CD8-positive, alpha-beta memory T cell (primary cell): ENCODE data around the gene TSPEAR. TPM values are rescaled to one million over a fixed set of nuclear protein-coding genes. Genes with fewer than 3 reads are reported as not detected.
"Not testable (repeated sequence)": the region's sequence is repeated elsewhere in the genome, so short reads cannot be mapped to it uniquely, and the experiment has no call there.

ENCODE experiments used
- CTCF ChIA-PET: fragments of 350-600 bp; sonication (Branson Sonifier 250); formaldehyde crosslinking; loops from one replicate; lab custom pipeline; 2021; ENCODE audit warnings: antibody characterized with exemption; lab: Charles Lee
- POLR2A ChIA-PET: fragments of 350-600 bp; sonication (Branson Sonifier 250); formaldehyde crosslinking; loops from one replicate; lab custom pipeline; 2021; ENCODE audit warnings: antibody characterized with exemption; lab: Charles Lee
- DNase-seq, 5 donors: peaks; one replicate each; pipeline versions ENCODE4 v3.0.0 to v3.0.0-alpha.2; 2020 to 2022; ENCODE audit warnings: mixed read lengths in 1 of 5
- H3K27ac ChIP-seq: one replicate; pipeline ENCODE4 v1.7.0; 2013; ENCODE audit warnings: low read depth, mild to moderate bottlenecking, low read length, moderate library complexity
- H3K27me3 ChIP-seq: 2 replicates; pipeline ENCODE4 v1.7.0; 2013; ENCODE audit warnings: low read length, mild to moderate bottlenecking; ENCODE audit not compliant: insufficient read depth, poor library complexity, severe bottlenecking
- H3K36me3 ChIP-seq: 2 replicates; pipeline ENCODE4 v1.7.0; 2013; ENCODE audit warnings: mild to moderate bottlenecking, low read length, moderate library complexity; ENCODE audit not compliant: insufficient read depth
- H3K4me1 ChIP-seq: 2 replicates; pipeline ENCODE4 v1.7.0; 2013; ENCODE audit warnings: mild to moderate bottlenecking, low read length, moderate library complexity; ENCODE audit not compliant: insufficient read depth
- H3K4me3 ChIP-seq: 2 replicates; pipeline ENCODE4 v1.7.0; 2013; ENCODE audit warnings: mild to moderate bottlenecking, low read length
- H3K9me3 ChIP-seq: 2 replicates; pipeline ENCODE4 v1.7.0; 2013; ENCODE audit warnings: mild to moderate bottlenecking, low read length
- H3K27ac Mint-ChIP-seq, 8 donors: one replicate each; pipeline ENCODE4 v1.8.0; 2020 to 2021; ENCODE audit warnings: mixed read lengths in 8 of 8, mild to moderate bottlenecking in 6 of 8, inconsistent platforms in 3 of 8, moderate library complexity in 3 of 8
- H3K27me3 Mint-ChIP-seq, 2 donors: one replicate each; pipeline ENCODE4 v1.8.0; 2020 to 2021; ENCODE audit warnings: mixed read lengths in 2 of 2, mild to moderate bottlenecking in 1 of 2, moderate library complexity in 1 of 2
- H3K36me3 Mint-ChIP-seq, 3 donors: one replicate each; pipeline ENCODE4 v1.8.0; 2020 to 2021; ENCODE audit warnings: mixed read lengths in 3 of 3, inconsistent platforms in 1 of 3, mild to moderate bottlenecking in 1 of 3
- H3K4me1 Mint-ChIP-seq, 3 donors: one replicate each; pipeline ENCODE4 v1.8.0; 2020 to 2021; ENCODE audit warnings: mixed read lengths in 3 of 3, inconsistent platforms in 1 of 3, mild to moderate bottlenecking in 1 of 3
- H3K4me3 Mint-ChIP-seq, 7 donors: one replicate each; pipeline ENCODE4 v1.8.0; 2020 to 2021; ENCODE audit warnings: mixed read lengths in 7 of 7, mild to moderate bottlenecking in 6 of 7, moderate library complexity in 4 of 7, inconsistent platforms in 2 of 7
- H3K9me3 Mint-ChIP-seq, 5 donors: one replicate each; pipeline ENCODE4 v1.8.0; 2020 to 2022; ENCODE audit warnings: mixed read lengths in 5 of 5, mild to moderate bottlenecking in 3 of 5, moderate library complexity in 2 of 5, inconsistent platforms in 1 of 5
- polyA plus RNA-seq: library from polyadenylated mRNA; unstranded; fragments of 300-500 nt; fragmentation: Illumina TruSeq; gene quantifications from one replicate; pipeline ENCODE4 v1.2.3, GENCODE V29; 2021
- total RNA-seq, 2 experiments: library from RNA; stranded (reverse); gene quantifications; one replicate each; pipeline ENCODE4 v1.2.3, GENCODE V29; 2021

The TSPEAR gene
- total and polyA plus RNA-seq, 3 experiments from 2014 or later = 0.05 TPM; not detected in 2

GRCh38 chr21:44639331-44639655 is 72.1 kb downstream of the TSPEAR start:
- Histone ChIP-seq H3K36me3 (no peaks in the 10 kb centered on the region), H3K4me3 (no peak overlapping the region), H3K9me3 (no peaks in the 10 kb centered on the region), H3K27ac (no peak overlapping the region), H3K4me1 (no peaks in the 10 kb centered on the region), H3K27me3 (no peaks in the 10 kb centered on the region)
- DNase-seq = no peak
- ChIA-PET POLR2A (no interaction called here), CTCF (no interaction called here)
- Mint-ChIP-seq H3K27me3 (peaks cover 2 to 17% of the 10 kb centered on the region in 2 donors), H3K4me1 (no peaks in the 10 kb centered on the region), H3K27ac (no peak overlapping the region), H3K36me3 (peaks cover 0 to 24% (median 1%) of the 10 kb centered on the region in 3 donors), H3K4me3 (no peak overlapping the region), H3K9me3 (peaks cover 15 to 23% (median 21%) of the 10 kb centered on the region in 5 donors)

DNA sequence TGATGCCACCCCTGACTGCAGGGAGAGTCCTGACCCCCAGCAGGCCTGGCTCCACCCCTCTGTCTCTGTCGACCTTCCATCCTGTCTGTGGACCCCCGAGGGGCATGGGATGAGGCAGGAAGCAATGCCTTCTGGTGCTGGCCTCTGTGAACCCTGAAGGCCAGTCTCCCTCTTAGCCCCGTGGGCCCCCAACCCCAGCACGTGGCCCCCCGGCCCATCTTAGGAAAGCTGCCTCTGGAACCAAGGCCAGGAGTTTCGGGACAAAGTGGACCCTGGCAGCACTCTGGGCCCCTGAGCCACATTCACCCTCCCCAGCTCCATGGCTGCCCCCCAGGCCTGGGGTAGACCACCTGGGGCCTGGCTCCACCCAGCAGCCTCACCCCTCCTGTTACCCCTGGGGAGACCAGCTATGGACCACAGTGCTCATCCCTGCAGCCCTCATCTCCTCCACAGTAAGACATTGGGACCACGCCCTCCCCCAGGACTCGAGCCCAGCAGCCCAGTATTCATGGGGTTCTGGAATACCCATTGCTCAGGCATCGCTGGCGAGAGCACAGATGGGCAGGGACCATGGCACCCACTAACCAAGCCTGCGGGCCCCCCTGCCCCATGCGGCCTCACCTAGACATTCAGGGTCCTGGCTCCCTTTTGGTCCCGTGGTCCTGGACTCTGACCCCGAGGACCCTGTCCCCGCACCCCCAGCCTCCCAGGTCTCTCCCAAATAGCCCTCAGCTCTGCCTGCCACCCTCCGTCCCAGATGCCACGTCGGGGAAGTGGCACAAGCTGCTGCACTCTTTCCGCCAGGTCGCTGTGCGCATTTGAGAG is 72.7 kb downstream of the TSPEAR start:
- POLR2A ChIA-PET, H3K4me1 Mint-ChIP-seq, H3K4me1 ChIP-seq, H3K9me3 ChIP-seq, H3K27ac Mint-ChIP-seq, H3K27me3 ChIP-seq, H3K4me3 Mint-ChIP-seq, H3K36me3 ChIP-seq, H3K27ac ChIP-seq, DNase-seq, H3K4me3 ChIP-seq: not testable (repeated sequence)
- Mint-ChIP-seq H3K9me3 (peaks cover 10 to 17% (median 16%) of the 10 kb centered on the region in 5 donors), H3K36me3 (peaks cover 0 to 20% (median 1%) of the 10 kb centered on the region in 3 donors), H3K27me3 (peaks cover 2 to 17% of the 10 kb centered on the region in 2 donors)
- CTCF ChIA-PET = interaction anchor here (1.5 kb wide), 1 partner anchor 19 kb away, joined by 3 read pairs; no protein-coding TSS in a partner anchor

DNA sequence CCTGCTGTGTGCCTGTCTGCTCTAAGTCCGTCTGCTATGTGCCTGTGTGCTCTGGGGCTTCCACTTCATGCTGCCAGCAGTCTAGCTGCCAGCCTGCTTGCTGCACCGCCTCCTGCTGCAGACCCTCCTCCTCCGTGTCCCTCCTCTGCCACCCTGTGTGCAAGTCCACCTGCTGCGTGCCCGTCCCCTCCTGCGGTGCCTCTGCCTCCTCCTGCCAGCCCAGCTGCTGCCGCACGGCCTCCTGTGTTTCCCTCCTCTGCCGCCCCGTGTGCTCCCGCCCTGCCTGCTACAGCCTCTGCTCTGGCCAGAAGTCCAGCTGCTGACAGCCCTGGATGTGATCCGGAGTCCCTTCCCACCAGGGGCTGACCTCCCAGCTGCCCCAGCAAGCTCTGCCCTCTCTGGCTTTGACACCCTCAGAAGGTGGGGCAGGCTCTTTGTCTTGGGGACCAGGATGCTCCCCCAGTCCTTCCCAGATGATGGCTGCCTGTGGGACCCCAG is 73.5 kb downstream of the TSPEAR start:
- DNase-seq, H3K27me3 ChIP-seq, POLR2A ChIA-PET, H3K4me1 Mint-ChIP-seq, H3K27ac ChIP-seq, H3K4me3 Mint-ChIP-seq, H3K36me3 ChIP-seq, H3K4me3 ChIP-seq, H3K9me3 ChIP-seq, H3K4me1 ChIP-seq: not testable (repeated sequence)
- peak overlapping the region in 2 of 8 donors; percentile 72 to 90 for H3K27ac Mint-ChIP-seq
- H3K9me3 Mint-ChIP-seq = peaks cover 7 to 16% (median 16%) of the 10 kb centered on the region in 5 donors
- H3K36me3 Mint-ChIP-seq = peaks cover 0 to 18% (median 0%) of the 10 kb centered on the region in 3 donors
- H3K27me3 Mint-ChIP-seq = peaks cover 2 to 17% of the 10 kb centered on the region in 2 donors
- CTCF ChIA-PET = interaction anchor here (1.5 kb wide), 1 partner anchor 18 kb away, joined by 3 read pairs; no protein-coding TSS in a partner anchor

DNA sequence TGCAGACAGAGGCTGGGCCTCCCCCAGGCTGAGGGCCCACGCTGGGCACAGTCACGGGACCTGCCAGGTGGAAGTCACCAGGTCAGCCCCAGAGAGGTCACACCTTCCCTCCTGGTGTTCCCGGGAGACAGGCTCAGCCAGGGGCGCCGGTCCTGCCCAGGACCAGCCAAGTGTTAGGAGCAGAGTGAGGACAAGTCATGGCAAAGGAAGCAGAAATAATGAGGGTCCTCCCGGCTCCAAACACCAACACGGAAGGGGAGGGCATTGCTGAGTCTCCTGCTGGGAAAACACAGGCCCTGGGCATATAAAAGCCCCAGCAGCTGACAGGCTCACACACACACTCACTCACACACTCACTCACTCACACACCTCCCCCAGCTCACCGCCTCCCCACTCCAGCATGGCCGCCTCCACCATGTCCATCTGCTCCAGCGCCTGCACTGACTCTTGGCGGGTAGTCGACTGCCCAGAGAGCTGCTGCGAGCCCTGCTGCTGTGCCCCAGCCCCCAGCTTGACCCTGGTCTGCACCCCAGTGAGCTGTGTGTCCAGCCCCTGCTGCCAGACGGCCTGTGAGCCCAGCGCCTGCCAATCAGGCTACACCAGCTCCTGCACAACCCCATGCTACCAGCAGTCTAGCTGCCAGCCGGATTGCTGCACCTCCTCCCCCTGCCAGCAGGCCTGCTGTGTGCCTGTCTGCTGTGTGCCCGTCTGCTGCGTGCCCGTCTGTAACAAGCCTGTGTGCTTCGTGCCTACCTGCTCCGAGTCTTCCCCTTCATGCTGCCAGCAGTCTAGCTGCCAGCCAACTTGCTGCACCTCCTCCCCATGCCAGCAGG is 74.1 kb downstream of the TSPEAR start, which contains the start of gene KRTAP10-10:
Gene KRTAP10-10 (plus strand): TSS at position 339 of the 833 bp plus-strand sequence. CDS start 62 bp downstream, at position 401.
- no peaks in the 10 kb centered on the region for H3K4me1 Mint-ChIP-seq
- H3K36me3 Mint-ChIP-seq = peaks cover 0 to 19% (median 0%) of the 10 kb centered on the region in 3 donors
- ChIA-PET POLR2A (no interaction called here), CTCF (interaction anchor here (1.5 kb wide), 1 partner anchor 18 kb away, joined by 3 read pairs; no protein-coding TSS in a partner anchor)
- no peak for DNase-seq
- Histone ChIP-seq H3K27ac (no peak within 1 kb of the TSS), H3K27me3 (no peaks in the 10 kb centered on the region), H3K4me1 (no peaks in the 10 kb centered on the region), H3K9me3 (no peaks in the 10 kb centered on the region), H3K36me3 (no peaks in the 10 kb centered on the region), H3K4me3 (no peak within 1 kb of the TSS)
- no peak within 1 kb of the TSS for H3K4me3 Mint-ChIP-seq
- H3K27ac Mint-ChIP-seq = peak within 1 kb of the TSS in 2 of 8 donors; percentile 72 to 90
- H3K9me3 Mint-ChIP-seq = peaks cover 11 to 20% (median 18%) of the 10 kb centered on the region in 5 donors
- H3K27me3 Mint-ChIP-seq = peaks cover 2 to 17% of the 10 kb centered on the region in 2 donors

DNA sequence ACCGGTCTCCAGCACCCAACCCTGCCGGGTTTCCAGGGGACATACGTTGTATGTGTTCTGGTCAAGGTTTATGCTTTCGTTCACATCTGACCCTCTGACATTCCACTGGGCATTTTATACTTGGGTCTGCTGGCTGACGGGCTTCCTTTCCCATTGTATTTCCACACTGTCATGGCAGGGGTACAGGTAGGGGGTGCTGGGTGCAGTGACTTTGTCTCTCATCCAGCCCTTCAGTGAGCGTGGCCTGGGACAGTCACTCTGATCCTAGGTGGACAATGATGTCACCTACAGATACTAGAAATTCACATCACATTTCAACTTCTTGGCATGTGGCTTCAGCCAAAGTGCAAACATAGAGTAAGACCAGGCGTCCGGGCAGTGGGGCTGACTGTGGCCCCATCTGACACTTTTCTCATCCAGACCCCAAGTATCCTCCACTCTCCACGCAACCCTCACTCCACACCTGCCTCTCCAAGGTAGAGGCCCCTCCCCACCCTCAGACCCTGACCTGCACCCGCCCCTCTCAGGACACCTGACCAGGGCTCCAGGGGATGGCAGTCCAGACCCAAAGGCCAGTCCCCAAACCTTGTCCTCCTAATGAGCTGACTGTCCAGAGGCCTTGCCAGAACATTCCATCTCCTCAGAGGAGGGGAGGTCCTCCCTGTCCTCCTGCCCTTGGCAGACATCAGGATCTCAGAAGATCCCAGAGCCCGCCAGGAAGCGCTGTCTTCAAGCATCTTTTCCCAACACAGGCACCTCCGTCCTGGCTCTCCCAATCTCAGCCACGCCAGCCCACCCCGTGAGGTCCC is 75.0 kb downstream of the TSPEAR start:
- H3K9me3 ChIP-seq = no peaks in the 10 kb centered on the region
- no peak overlapping the region for H3K27ac ChIP-seq
- POLR2A ChIA-PET = no interaction called here
- no peaks in the 10 kb centered on the region for H3K27me3 ChIP-seq
- H3K4me1 ChIP-seq = no peaks in the 10 kb centered on the region
- no peaks in the 10 kb centered on the region for H3K36me3 ChIP-seq
- H3K27ac Mint-ChIP-seq = no peak overlapping the region
- peaks cover 2 to 14% of the 10 kb centered on the region in 2 donors for H3K27me3 Mint-ChIP-seq
- CTCF ChIA-PET = no interaction called here
- no peaks in the 10 kb centered on the region for H3K4me1 Mint-ChIP-seq
- H3K4me3 ChIP-seq = no peak overlapping the region
- peaks cover 2 to 25% (median 5%) of the 10 kb centered on the region in 3 donors for H3K36me3 Mint-ChIP-seq
- no peak for DNase-seq
- peaks cover 17 to 26% (median 23%) of the 10 kb centered on the region in 5 donors for H3K9me3 Mint-ChIP-seq
- H3K4me3 Mint-ChIP-seq = no peak overlapping the region

DNA sequence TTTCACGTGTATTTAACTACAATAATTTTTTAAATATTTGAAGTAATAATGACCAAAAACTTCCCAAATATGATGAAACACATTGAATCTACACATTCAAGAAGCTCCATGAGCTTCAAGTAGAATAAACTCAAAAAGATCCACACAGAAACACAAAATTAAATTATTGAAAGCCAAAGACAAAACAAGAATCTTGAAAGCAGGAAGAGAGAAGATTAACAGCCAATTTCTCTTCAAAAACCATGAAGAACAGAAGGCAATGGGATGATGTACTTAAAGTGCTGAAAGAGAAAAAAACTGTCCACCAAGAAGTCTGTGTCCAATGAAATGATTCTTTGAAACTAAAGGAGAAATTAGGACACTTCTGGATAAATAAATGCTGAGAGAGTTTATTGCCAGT is 79.3 kb downstream of the TSPEAR start:
- Mint-ChIP-seq H3K4me1 (peaks cover 25 to 34% (median 26%) of the 10 kb centered on the region in 3 donors), H3K27me3 (no peaks in the 10 kb centered on the region), H3K36me3 (peaks cover 4 to 32% (median 17%) of the 10 kb centered on the region in 3 donors), H3K27ac (no peak overlapping the region), H3K9me3 (peaks cover 25 to 38% (median 32%) of the 10 kb centered on the region in 5 donors), H3K4me3 (no peak overlapping the region)
- Histone ChIP-seq H3K9me3 (no peaks in the 10 kb centered on the region), H3K4me1 (peaks cover 19% of the 10 kb centered on the region), H3K4me3 (no peak overlapping the region), H3K36me3 (no peaks in the 10 kb centered on the region), H3K27me3 (no peaks in the 10 kb centered on the region), H3K27ac (no peak overlapping the region)
- DNase-seq = no peak
- ChIA-PET POLR2A (no interaction called here), CTCF (no interaction called here)

DNA sequence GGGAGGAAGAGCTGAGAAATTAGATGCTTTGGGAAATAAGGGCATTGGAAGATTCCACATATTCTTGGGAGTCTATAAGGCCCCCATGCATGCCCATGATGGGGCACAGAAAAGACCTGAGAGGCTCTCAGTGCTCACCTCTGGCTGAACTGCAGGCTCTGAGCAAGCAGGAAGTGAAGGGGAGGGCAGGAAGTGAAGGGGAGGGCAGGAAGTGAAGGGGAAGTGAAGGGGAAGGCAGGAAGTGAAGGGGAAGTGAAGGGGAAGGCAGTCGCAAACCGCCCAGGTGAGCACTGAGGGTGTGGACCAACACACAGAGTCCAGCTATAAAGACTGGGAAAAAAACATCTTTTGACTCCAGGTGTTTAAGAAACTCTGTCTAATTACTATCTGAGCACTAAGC is 80.9 kb downstream of the TSPEAR start:
- H3K4me1 ChIP-seq = peaks cover 29% of the 10 kb centered on the region
- peak overlapping the region; percentile 56 to 96 (median 84) for H3K27ac Mint-ChIP-seq
- no peak overlapping the region for H3K27ac ChIP-seq
- peaks cover 4 to 32% (median 17%) of the 10 kb centered on the region in 3 donors for H3K36me3 Mint-ChIP-seq
- H3K4me3 Mint-ChIP-seq = peak overlapping the region in 5 of 7 donors; percentile 32 to 71 (median 63)
- peaks cover 38 to 50% (median 40%) of the 10 kb centered on the region in 3 donors for H3K4me1 Mint-ChIP-seq
- DNase-seq = no peak
- peak overlapping the region; percentile 2 for H3K4me3 ChIP-seq
- H3K9me3 ChIP-seq = no peaks in the 10 kb centered on the region
- H3K9me3 Mint-ChIP-seq = peaks cover 25 to 38% (median 32%) of the 10 kb centered on the region in 5 donors
- H3K36me3 ChIP-seq = no peaks in the 10 kb centered on the region
- ChIA-PET CTCF (interaction anchor here (1.1 to 1.5 kb wide), 3 partner anchors 11 to 27 kb away, joined by 3 read pairs; partner anchors contain the start of gene KRTAP12-3), POLR2A (no interaction called here)
- H3K27me3 ChIP-seq = no peaks in the 10 kb centered on the region
- no peaks in the 10 kb centered on the region for H3K27me3 Mint-ChIP-seq
